B cell (primary cell): ENCODE measurements around the gene RAB31.

Experiments
- CTCF ChIP-seq: fragments of 200-600 bp; IDR thresholded peaks from one replicate; pipeline ENCODE4 v1.8.0; 2022; ENCODE audit warnings: antibody characterized with exemption, mild to moderate bottlenecking
- EZH2 ChIP-seq: IDR thresholded peaks from 2 replicates; pipeline ENCODE4 v1.6.1; 2012; ENCODE audit warnings: borderline replicate concordance, low read depth, mild to moderate bottlenecking, moderate library complexity, low read length; ENCODE audit not compliant: insufficient read depth, poor library complexity, severe bottlenecking

- TF ChIP-seq CTCF, result no peak
- no peak for TF ChIP-seq EZH2
Observed at GRCh38 chr18:9890957-9891356, 182.9 kb downstream of the RAB31 start.
